Right lung (tissue), 5 donors: ENCODE measurements around the gene ASAP2. TPM values are rescaled to one million over a fixed set of nuclear protein-coding genes. Genes with fewer than 3 reads are reported as not detected.

Source experiments
- DNase-seq, 2 donors: peaks; one replicate each; pipeline ENCODE4 v3.0.0-alpha.2; 2013
- polyA plus RNA-seq, 5 donors: library from polyadenylated mRNA; unstranded; fragments of 120-200 nt; gene quantifications; one replicate each; pipeline versions ENCODE4 v1.2.1 to v1.2.3, GENCODE V29; 2013; ENCODE audit warnings: inconsistent platforms in 1 of 5, low replicate concordance in 1 of 5; ENCODE audit not compliant: insufficient read length in 5 of 5, insufficient read depth in 1 of 5

The ASAP2 gene
- polyA plus RNA-seq, 5 donors: 22.4 to 36.3 (median 33.7) TPM

DNA sequence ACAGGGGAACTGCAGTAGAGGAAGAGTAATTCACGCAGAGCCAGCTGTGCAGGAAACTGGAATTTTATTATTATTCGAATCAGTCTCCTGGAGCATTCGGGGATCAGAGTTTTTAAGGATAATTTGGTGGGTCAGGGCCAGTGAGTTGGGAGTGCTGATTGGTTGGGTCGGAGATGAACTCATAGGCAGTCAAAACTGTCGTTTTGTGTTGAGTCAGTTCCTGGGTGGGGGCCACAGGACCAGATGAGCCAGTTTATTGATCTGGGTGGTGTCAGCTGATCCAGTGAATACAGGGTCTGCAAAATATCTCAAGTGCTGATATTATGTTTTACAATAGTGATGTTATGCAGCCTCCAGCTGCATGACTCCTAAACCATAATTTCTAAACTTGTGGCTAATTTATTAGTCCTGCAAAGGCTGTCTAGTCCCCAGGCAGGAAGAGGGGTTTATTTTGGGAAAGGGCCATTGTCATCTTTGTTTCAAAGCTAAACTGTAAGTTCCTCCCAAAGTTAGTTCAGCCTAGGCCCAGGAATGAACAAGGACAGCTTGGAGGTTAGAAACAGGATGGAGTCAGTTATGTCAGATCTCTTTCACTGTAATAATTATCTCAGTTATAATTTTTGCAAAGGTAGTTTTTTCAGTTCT is 67.0 kb downstream of the ASAP2 start:
- no peak for DNase-seq

DNA sequence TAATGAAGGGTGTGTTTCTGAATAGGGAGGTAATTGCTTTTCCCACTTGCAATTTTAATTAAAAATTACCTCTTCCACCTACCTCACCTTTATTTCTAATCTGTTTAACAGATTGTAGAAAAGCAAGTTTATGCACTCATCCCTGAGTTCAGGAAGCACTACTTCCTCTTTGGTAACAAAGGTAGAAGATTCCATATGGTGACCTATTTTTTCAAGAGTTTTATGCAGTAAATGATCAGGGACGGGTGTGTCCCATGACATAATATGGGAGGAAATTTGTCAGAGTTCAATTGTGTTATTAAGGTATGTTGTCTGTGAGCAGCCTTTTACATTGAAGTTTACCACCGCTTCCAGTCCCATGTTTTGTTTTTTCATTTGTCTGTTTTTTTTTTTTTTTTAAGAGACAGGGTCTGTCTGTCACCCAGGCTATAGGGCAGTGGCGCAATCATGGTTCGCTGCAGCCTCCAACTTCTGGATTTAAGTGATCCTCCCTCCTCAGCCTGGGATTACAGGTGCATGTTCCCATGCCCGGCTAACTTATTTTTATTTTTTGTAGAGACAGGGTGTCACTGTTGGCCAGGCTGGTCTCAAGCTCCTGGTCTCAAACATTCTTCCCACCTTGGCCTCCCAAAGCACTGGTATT is 68.2 kb downstream of the ASAP2 start:
- DNase-seq: no peak

GRCh38 chr2:9275399-9275798 is 68.8 kb downstream of the ASAP2 start:
- DNase-seq: no peak

- DNase-seq: no peak
Measured at GRCh38 chr2:9276074-9276473, 69.5 kb downstream of the ASAP2 start.

GRCh38 chr2:9276901-9277451 is 70.4 kb downstream of the ASAP2 start:
- no peak for DNase-seq

DNA sequence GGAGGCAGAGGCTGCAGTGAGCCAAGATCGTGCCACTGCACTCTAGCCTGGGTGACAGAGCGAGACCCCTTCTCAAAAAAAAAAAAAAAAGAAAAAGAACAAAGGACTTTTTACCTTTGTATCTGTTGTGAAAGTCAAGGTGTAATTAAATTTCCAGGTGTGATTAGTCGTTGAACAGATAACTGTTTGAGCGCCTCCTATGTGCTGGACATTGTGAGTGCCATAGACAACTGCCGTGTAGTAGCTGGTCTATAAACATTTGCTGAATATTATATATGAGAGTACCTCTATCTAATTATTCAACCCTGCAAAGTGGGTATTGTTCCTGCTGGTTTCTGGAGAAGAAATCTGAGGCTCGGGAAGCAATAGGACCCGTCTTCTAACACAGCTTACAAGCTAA is 71.8 kb downstream of the ASAP2 start:
- no peak for DNase-seq

- DNase-seq: no peak
Measured at GRCh38 chr2:9279426-9279825, 72.8 kb downstream of the ASAP2 start.

DNA sequence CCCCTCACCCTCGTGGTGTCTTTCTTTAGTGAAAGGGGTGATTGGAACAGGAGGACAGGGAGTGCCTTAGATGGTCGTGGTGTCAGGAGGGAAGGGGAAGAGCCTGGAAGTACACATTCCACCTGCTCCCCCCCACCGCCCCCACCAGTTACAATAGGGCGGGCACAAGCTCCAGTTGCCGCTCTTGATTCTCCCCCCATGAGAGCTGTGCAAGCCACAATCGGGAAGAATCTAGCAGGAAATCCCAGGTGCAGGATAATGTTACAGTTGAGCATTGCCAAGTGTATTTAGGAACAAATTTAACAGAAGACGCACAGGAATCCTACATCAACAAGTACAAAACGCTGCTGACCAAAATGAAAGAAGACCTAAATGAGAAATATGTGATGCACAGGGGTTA is 73.6 kb downstream of the ASAP2 start:
- no peak for DNase-seq

DNA sequence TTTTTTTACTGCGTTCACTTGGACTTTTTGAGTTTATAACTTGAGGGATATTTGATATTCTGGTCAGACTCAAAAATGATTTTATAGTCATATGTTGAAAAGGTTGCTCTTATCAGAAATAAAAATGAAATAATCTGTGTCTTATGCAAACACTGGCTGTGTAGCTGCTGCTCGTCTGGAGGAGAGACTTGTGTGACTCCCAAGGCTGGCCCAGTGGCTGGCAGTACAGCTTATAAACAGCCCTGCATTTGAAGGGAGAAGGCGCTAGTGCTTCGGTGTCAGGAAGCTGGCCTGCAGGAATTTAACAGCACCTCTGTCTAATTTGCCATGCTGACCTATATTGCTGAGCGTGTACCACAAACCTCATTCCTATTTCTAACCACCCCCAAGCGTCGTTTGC is 74.5 kb downstream of the ASAP2 start:
- no peak for DNase-seq

- no peak for DNase-seq
Measured at GRCh38 chr2:9282128-9283112, 75.8 kb downstream of the ASAP2 start.

DNA sequence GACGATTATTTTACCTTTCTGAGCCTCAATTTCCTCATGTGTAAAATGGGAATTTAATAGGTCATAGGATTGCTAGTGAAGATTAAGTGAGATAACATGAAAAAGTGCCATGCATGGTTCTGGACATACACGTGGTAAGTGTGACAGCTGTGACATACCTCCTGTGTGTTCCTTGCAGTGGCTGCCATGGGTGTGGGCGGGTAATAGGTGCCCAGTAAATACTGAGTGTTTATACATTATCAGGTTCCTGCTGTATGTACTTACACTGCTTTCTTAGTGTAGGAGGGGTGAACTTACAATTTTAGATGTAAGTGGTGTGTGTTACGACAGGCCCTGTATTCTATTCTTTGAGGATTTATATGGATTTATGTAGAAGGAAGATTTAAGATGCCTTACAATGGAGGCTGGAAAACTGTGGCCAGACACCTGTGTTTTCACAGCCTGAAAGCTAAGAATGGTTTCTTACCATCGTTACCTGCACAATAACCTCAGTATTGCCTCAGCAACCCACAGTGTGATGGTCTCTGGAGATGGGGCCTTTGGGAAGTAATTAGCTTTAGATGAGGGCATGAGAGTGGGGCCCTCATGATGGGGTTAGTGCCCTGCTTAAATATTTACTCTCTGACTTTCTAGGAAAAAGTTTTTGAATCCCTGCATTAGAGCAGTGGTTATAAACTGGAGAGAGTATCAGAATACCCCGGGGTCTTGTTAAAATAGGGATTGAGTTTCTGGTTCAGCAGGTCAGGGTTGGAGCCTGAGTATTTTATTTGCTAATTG is 78.1 kb downstream of the ASAP2 start:
- DNase-seq: no peak

- DNase-seq: no peak
Measured at GRCh38 chr2:9285385-9285920, 78.8 kb downstream of the ASAP2 start.

GRCh38 chr2:9285921-9286320 is 79.3 kb downstream of the ASAP2 start:
- no peak for DNase-seq

- DNase-seq: no peak
Measured at GRCh38 chr2:9286554-9287399, 80.2 kb downstream of the ASAP2 start.

DNA sequence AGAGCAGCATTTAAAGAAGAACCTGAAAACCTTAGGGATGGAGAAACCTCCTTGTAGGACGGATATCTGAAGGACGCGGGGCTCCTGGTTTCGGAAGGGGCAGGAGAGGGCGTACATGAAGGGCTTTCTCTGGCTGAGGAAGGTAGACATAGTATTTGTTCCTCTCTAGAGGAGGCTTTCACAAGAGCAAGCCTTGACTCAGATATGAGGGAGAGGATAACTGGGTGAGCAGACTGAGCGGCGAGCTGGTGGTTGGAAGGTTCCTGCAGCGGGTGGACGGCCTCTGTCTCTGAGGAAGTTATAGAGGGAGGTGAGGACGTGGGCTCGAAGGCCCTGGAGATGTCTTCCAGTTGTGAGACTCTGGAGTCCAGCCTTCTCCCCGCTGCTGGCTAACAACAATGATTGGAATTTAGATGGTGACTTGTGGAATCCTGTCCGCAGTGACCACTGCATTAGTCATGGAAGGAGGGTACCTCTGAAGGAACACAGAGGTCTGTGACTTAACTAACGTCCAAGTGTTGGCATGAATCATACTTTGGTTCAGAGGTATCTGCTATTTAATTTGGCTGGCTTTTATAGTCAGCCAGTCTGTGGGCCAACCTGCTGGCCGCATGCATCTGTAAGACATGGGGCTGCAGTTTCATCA is 80.9 kb downstream of the ASAP2 start:
- DNase-seq: no peak

GRCh38 chr2:9288233-9288632 is 81.6 kb downstream of the ASAP2 start:
- DNase-seq: no peak

DNA sequence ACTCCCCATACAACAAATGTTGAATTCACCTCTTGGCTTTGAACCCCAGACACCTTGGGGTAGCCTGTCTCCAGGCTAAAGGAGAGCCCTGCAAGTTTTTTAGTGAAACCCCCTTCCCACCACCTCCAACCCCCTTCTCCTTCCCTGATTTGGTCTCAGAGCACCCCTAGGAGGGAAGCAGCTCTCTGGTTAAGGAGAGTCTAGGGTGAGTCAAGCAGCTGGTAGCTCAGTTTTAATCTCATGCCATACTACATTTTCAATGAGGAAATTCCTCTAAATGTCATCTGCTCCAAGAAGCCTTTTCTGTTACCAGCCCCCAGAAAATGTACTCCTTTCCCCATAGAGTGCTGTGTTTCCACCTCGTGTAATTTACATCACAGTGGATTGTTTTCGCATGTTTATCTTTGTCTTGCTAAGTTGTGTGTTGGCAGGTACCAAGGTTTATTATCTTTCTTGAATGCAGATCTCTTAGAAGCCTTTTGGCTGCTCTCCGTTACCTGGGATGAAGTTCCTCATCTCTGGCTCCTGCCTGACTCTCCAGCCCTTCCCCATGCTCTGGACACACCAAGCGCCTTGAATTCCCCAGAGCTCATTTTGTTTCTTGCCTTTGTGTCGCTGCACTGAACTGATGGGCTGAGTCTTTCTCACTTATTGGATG is 82.2 kb downstream of the ASAP2 start:
- DNase-seq: no peak

- DNase-seq: no peak
Measured at GRCh38 chr2:9291331-9291730, 84.7 kb downstream of the ASAP2 start.

DNA sequence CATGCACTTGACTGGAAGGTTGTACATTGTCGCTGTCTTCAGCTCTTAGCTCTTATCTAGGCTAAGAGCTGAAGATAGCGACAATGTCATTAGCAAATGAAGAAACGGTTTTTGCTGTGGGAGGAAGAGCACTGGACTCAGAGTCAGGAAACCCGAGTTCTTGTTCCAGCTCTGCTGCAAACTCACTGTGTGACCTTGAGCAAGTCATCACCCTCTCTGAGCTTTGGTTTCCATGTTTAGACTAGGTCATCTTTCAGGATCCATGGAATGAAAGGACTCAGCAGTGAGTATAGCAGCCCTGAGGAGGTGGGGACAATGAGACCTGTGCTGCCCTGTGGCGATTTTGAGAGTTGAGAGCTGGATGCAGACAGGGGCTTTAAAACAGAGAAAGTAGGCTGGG is 85.3 kb downstream of the ASAP2 start:
- no peak for DNase-seq
